ENCODE data around the gene SPSB4. TPM values are rescaled to one million over a fixed set of nuclear protein-coding genes. Genes with fewer than 3 reads are reported as not detected.
"Not testable (repeated sequence)": the region's sequence is repeated elsewhere in the genome, so short reads cannot be mapped to it uniquely, and the experiment has no call there.

SPSB4 gene
- total RNA-seq, 2 donors from 2014 or later: 7.5 to 8.2 TPM

DNA sequence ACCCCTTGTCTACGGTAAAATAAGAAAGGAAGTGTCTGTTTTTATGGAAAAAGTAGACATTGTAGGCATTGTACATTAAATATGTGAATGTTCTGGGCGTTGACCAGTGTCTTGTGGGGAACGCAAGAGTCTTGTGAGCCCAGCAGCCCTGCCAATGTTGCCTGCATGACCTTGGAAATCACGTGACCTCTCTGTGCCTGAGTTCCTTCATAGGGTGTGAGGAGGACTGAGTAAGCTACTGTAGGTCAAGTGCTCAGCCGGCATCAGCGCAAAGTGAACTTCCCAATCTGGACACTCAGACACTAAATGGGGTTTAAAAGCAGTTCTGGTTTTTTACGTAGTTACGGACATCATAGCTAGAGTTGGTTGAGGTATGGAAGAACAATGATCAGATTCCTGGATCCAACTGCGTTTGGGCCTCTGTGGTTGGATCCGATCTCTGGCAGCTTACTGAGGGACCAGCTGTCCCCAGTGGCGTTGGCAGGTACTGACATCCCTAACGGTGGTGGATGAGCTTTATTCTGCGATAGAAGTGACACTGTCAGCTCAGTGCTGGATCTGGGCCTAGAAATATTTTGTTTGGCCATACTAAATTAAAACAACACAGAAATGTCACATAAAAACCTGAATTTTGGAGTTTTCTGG is 63.8 kb downstream of the SPSB4 start:
- 78 to 79% methylated on average over 12 to 13 of the region's 13 CpGs for WGBS, 2 experiments (ENCODE audit: insufficient coverage in 1 of 2, insufficient read length in 1 of 2)
- no peak overlapping the region for H3K27ac Mint-ChIP-seq
- no peak overlapping the region for H3K27ac ChIP-seq (ENCODE audit: low read depth, low read length)

DNA sequence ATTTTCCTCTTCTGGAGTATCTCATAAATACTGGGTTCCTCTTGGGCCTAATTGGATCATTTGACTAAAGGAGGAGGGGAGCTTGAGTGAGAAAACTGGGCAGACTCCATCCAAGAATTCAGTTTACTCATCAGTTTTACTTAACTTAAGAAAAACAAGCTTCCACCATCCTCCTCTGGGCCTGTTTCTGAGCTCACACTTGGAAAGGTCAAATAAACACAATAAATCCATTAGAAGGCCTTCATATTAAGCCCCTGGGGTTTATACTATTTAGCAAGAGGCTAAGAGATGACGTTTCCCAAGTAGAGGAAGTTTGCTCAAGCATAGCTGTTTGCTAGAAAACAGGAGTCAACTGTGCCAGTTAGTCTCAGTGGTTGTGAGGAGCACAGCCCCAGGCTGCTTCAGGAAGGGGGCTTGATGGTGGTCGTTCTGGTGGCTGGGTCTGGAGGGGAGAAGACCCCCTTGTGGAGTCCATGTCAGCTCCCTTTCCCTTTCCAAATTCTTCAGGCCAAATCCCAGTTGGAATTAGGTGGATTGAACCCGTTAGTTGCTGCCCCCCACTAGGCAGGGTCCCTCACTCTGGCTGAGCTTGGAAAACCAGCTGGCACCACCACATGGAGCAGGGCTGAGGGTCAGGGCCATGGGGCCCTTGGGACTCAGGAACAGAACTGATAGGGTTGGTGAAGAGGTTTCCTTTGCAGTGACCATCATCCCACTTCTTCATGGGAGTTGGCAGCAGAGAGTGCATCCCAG is 64.8 kb downstream of the SPSB4 start:
- TF ChIP-seq CTCF (conservative IDR thresholded peaks at IDR 0.05): no peak
- Histone ChIP-seq H3K9me3 (ENCODE audit: control insufficient read depth, low read length) (no peaks in the 10 kb centered on the region), H3K27ac (ENCODE audit: low read depth, low read length) (no peak overlapping the region), H3K9ac (ENCODE audit: extremely low read depth, low read length, poor library complexity, severe bottlenecking) (no peak overlapping the region), H3K36me3 (ENCODE audit: control insufficient read depth, insufficient read depth, low read length) (no peaks in the 10 kb centered on the region), H3K4me1 (ENCODE audit: control insufficient read depth, insufficient read depth, low read length) (no peaks in the 10 kb centered on the region), H3K4me3 (ENCODE audit: low read length) (no peak overlapping the region), H3K27me3 (ENCODE audit: control insufficient read depth, insufficient read depth, low read length, poor library complexity, severe bottlenecking) (no peaks in the 10 kb centered on the region)
- DNase-seq: no peak
- Mint-ChIP-seq H3K27ac (no peak overlapping the region), H3K36me3 (ENCODE audit: low read depth) (no peaks in the 10 kb centered on the region), H3K4me3 (no peak overlapping the region), H3K4me1 (no peaks in the 10 kb centered on the region), H3K9me3 (peaks cover 3% of the 10 kb centered on the region), H3K27me3 (ENCODE audit: insufficient read depth) (peaks cover 2% of the 10 kb centered on the region)
- 93 to 100% methylated on average over 1 to 3 of the region's 3 CpGs for WGBS, 2 experiments (ENCODE audit: insufficient coverage in 1 of 2, insufficient read length in 1 of 2)

More for the DNA sequence above, 63.8 kb downstream of the SPSB4 start:
- Mint-ChIP-seq H3K9me3 (peaks cover 1% of the 10 kb centered on the region), H3K4me1 (no peaks in the 10 kb centered on the region), H3K4me3 (no peak overlapping the region), H3K27me3 (ENCODE audit: insufficient read depth) (no peaks in the 10 kb centered on the region), H3K36me3 (ENCODE audit: low read depth) (peaks cover 2% of the 10 kb centered on the region)
- Histone ChIP-seq H3K36me3 (ENCODE audit: control insufficient read depth, insufficient read depth, low read length) (no peaks in the 10 kb centered on the region), H3K4me1 (ENCODE audit: control insufficient read depth, insufficient read depth, low read length) (no peaks in the 10 kb centered on the region), H3K9me3 (ENCODE audit: control insufficient read depth, low read length) (peaks cover 9% of the 10 kb centered on the region), H3K4me3 (ENCODE audit: low read length) (no peak overlapping the region), H3K27me3 (ENCODE audit: control insufficient read depth, insufficient read depth, low read length, poor library complexity, severe bottlenecking) (no peaks in the 10 kb centered on the region), H3K9ac (ENCODE audit: extremely low read depth, low read length, poor library complexity, severe bottlenecking) (no peak overlapping the region)
- peak; percentile 84 for DNase-seq
- peak; percentile 82 for TF ChIP-seq CTCF (conservative IDR thresholded peaks at IDR 0.05)

DNA sequence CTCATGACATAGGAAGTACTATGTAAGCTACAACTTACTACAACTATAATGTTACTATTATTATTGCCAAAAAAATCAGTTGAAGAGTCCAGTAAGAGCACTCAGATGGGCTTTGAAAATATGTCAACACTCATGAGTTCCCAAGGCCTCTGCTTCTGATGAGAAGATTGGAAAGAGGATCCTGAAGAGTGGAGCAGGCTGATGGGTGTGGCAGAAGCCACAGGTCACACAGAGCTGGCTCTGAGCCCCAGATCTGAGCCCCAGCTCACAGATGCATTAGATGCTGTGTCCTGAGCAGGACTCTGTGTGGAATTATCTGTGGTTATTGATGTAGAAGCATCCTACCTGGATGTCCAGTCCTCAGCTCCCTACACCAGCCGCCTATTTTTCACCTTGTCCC is 65.6 kb downstream of the SPSB4 start:
- H3K4me1 Mint-ChIP-seq: no peaks in the 10 kb centered on the region
- Histone ChIP-seq H3K27me3 (ENCODE audit: control insufficient read depth, insufficient read depth, low read length, poor library complexity, severe bottlenecking) (no peaks in the 10 kb centered on the region), H3K4me3 (ENCODE audit: low read length) (no peak overlapping the region), H3K9me3 (ENCODE audit: control insufficient read depth, low read length) (no peaks in the 10 kb centered on the region), H3K9ac (ENCODE audit: extremely low read depth, low read length, poor library complexity, severe bottlenecking) (no peak overlapping the region), H3K36me3 (ENCODE audit: control insufficient read depth, insufficient read depth, low read length) (no peaks in the 10 kb centered on the region), H3K4me1 (ENCODE audit: control insufficient read depth, insufficient read depth, low read length) (no peaks in the 10 kb centered on the region), H3K27ac (ENCODE audit: low read depth, low read length) (no peak overlapping the region)
- no peak for DNase-seq
- TF ChIP-seq CTCF (conservative IDR thresholded peaks at IDR 0.05): no peak
- H3K27me3 Mint-ChIP-seq (ENCODE audit: insufficient read depth): peaks cover 2% of the 10 kb centered on the region
- H3K36me3 Mint-ChIP-seq (ENCODE audit: low read depth): no peaks in the 10 kb centered on the region
- 88 to 100% methylated on average over 1 of the region's 1 CpG for WGBS, 2 experiments (ENCODE audit: insufficient coverage in 1 of 2, insufficient read length in 1 of 2)
- no peak overlapping the region for H3K4me3 Mint-ChIP-seq
- H3K27ac Mint-ChIP-seq: no peak overlapping the region
- H3K9me3 Mint-ChIP-seq: peaks cover 3% of the 10 kb centered on the region

DNA sequence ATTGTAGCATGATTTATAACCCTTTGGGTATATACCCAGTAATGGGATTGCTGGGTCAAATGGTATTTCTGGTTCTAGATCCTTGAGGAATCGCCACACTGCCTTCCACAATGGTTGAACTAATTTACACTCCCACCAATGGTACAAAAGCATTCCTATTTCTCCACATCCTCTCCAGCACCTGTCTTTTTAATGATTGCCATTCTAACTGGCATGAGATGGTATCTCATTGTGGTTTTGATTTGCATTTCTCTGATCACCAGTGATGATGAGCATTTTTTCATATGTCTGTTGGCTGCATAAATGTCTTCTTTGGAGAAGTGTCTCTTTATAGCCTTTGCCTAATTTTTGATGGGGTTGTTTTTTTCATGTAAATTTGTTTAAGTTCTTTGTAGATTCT is 66.8 kb downstream of the SPSB4 start:
- H3K36me3 Mint-ChIP-seq (ENCODE audit: low read depth); H3K27ac Mint-ChIP-seq: not testable (repeated sequence)

More for the DNA sequence above, 66.8 kb downstream of the SPSB4 start:
- H3K4me3 ChIP-seq (ENCODE audit: low read length); H3K36me3 ChIP-seq (ENCODE audit: control insufficient read depth, insufficient read depth, low read length); H3K4me1 Mint-ChIP-seq; H3K9ac ChIP-seq (ENCODE audit: extremely low read depth, low read length, poor library complexity, severe bottlenecking); H3K27me3 ChIP-seq (ENCODE audit: control insufficient read depth, insufficient read depth, low read length, poor library complexity, severe bottlenecking); H3K4me1 ChIP-seq (ENCODE audit: control insufficient read depth, insufficient read depth, low read length); H3K9me3 ChIP-seq (ENCODE audit: control insufficient read depth, low read length); H3K27me3 Mint-ChIP-seq (ENCODE audit: insufficient read depth); H3K4me3 Mint-ChIP-seq; H3K9me3 Mint-ChIP-seq; DNase-seq; H3K27ac ChIP-seq (ENCODE audit: low read depth, low read length): not testable (repeated sequence)
- 100% methylated on average over 1 of the region's 1 CpG for WGBS, 2 experiments (ENCODE audit: insufficient coverage in 1 of 2, insufficient read length in 1 of 2)
